WTC11 (cell line): ENCODE data around the gene TMEM151A. TPM values are rescaled to one million over a fixed set of nuclear protein-coding genes. Genes with fewer than 3 reads are reported as not detected.

ENCODE experiments used
- ATAC-seq: fragments of 200-7000 bp; cut with Tn5 transposase; 2 replicates; pipeline ENCODE4 v1.10.0; 2021; ENCODE audit warnings: mild to moderate bottlenecking, moderate library complexity
- CTCF ChIA-PET: fragments of 300-600 bp; sonication (Branson Sonifier 250); formaldehyde crosslinking; loops from one replicate; lab custom pipeline; 2021; ENCODE audit warnings: antibody characterized with exemption; lab: Charles Lee
- POLR2A ChIA-PET: fragments of 350-600 bp; sonication (Branson Sonifier 250); formaldehyde crosslinking; loops from one replicate; lab custom pipeline; 2021; ENCODE audit warnings: antibody characterized with exemption; lab: Charles Lee
- DNase-seq: peaks from one replicate; pipeline ENCODE4 v3.0.0; 2021; ENCODE audit warnings: low spot score
- H3K27ac Mint-ChIP-seq: 2 replicates; pipeline ENCODE4 v1.8.0; 2021; ENCODE audit warnings: mixed read lengths
- H3K27me3 Mint-ChIP-seq: 2 replicates; pipeline ENCODE4 v1.8.0; 2021; ENCODE audit warnings: low read depth, mild to moderate bottlenecking, moderate library complexity, mixed read lengths
- H3K36me3 Mint-ChIP-seq: 2 replicates; pipeline ENCODE4 v1.8.0; 2021; ENCODE audit warnings: mixed read lengths
- H3K4me1 Mint-ChIP-seq: 2 replicates; pipeline ENCODE4 v1.8.0; 2022; ENCODE audit warnings: mixed read lengths
- H3K4me3 Mint-ChIP-seq: 2 replicates; pipeline ENCODE4 v1.8.0; 2021; ENCODE audit warnings: mild to moderate bottlenecking, moderate library complexity, mixed read lengths
- H3K9me3 Mint-ChIP-seq: 2 replicates; pipeline ENCODE4 v1.8.0; 2021; ENCODE audit warnings: mixed read lengths
- ATF3 ChIP-seq: sonication (generic); formaldehyde crosslinking; conservative IDR thresholded peaks from 2 replicates; pipeline ENCODE4 v1.8.1; 2022; ENCODE audit warnings: mild to moderate bottlenecking, missing genetic modification reagents
- E2F1 ChIP-seq: sonication (generic); formaldehyde crosslinking; IDR thresholded peaks from 2 replicates; pipeline ENCODE4 v1.8.0; 2022; ENCODE audit warnings: mild to moderate bottlenecking, missing genetic modification reagents
- FOXP1 ChIP-seq: sonication (generic); formaldehyde crosslinking; IDR thresholded peaks from 2 replicates; pipeline ENCODE4 v1.8.0; 2022; ENCODE audit warnings: missing genetic modification reagents, mild to moderate bottlenecking, moderate library complexity, borderline replicate concordance
- GRHL2 ChIP-seq: fragments of 250-450 bp; sonication (Bioruptor Pico); IDR thresholded peaks from 2 replicates; pipeline ENCODE4 v1.8.0; 2022; ENCODE audit warnings: mild to moderate bottlenecking, moderate library complexity; ENCODE audit not compliant: insufficient replicate concordance, severe bottlenecking
- HMGA2 ChIP-seq: fragments of 250-450 bp; sonication (Bioruptor Pico); IDR thresholded peaks from 2 replicates; pipeline ENCODE4 v1.4.0; 2021; ENCODE audit warnings: mild to moderate bottlenecking, moderate library complexity
- MXD4 ChIP-seq: fragments of 250-450 bp; sonication (Bioruptor Pico); IDR thresholded peaks from 2 replicates; pipeline ENCODE4 v1.8.0; 2021; ENCODE audit warnings: mild to moderate bottlenecking, moderate library complexity, borderline replicate concordance
- MYBL2 ChIP-seq: sonication (generic); formaldehyde crosslinking; IDR thresholded peaks from 2 replicates; pipeline ENCODE4 v1.8.1; 2023; ENCODE audit warnings: mild to moderate bottlenecking, moderate library complexity, missing genetic modification reagents
- NFE2L1 ChIP-seq: sonication (generic); formaldehyde crosslinking; IDR thresholded peaks from 2 replicates; pipeline ENCODE4 v1.8.1; 2023; ENCODE audit warnings: missing genetic modification reagents
- OVOL2 ChIP-seq: fragments of 250-450 bp; sonication (Bioruptor Pico); IDR thresholded peaks from 2 replicates; pipeline ENCODE4 v1.9.0; 2021; ENCODE audit warnings: mild to moderate bottlenecking, borderline replicate concordance
- PRDM15 ChIP-seq: sonication (generic); formaldehyde crosslinking; IDR thresholded peaks from 2 replicates; pipeline ENCODE4 v1.8.0; 2022; ENCODE audit warnings: missing genetic modification reagents
- SMAD3 ChIP-seq: sonication (generic); formaldehyde crosslinking; IDR thresholded peaks from 2 replicates; pipeline ENCODE4 v1.8.0; 2022; ENCODE audit warnings: missing genetic modification reagents, mild to moderate bottlenecking, borderline replicate concordance
- SOX15 ChIP-seq: fragments of 250-450 bp; sonication (Bioruptor Pico); IDR thresholded peaks from 2 replicates; pipeline ENCODE4 v1.9.0; 2021; ENCODE audit warnings: mild to moderate bottlenecking
- ZBTB21 ChIP-seq: sonication (generic); formaldehyde crosslinking; IDR thresholded peaks from 2 replicates; pipeline ENCODE4 v1.8.1; 2023; ENCODE audit warnings: mild to moderate bottlenecking, missing genetic modification reagents, borderline replicate concordance
- ZNF512 ChIP-seq: sonication (generic); formaldehyde crosslinking; IDR thresholded peaks from 2 replicates; pipeline ENCODE4 v1.8.1; 2022; ENCODE audit warnings: missing genetic modification reagents, borderline replicate concordance
- total RNA-seq: library from RNA; stranded (reverse); gene quantifications from 3 replicates; pipeline ENCODE4 v1.2.3, GENCODE V29; 2021
- TF ChIP-seq, protein P1 (sequence below): sonication (generic); formaldehyde crosslinking; IDR thresholded peaks from 2 replicates; pipeline ENCODE4 v1.8.1; 2022; ENCODE audit warnings: mild to moderate bottlenecking, missing genetic modification reagents, moderate library complexity, borderline replicate concordance
- TF ChIP-seq, protein P2 (sequence below): sonication (generic); formaldehyde crosslinking; IDR thresholded peaks from 2 replicates; pipeline ENCODE4 v1.8.1; 2023; ENCODE audit warnings: mild to moderate bottlenecking, missing genetic modification reagents, moderate library complexity
- TF ChIP-seq, protein P3 (sequence below): sonication (generic); formaldehyde crosslinking; IDR thresholded peaks from 2 replicates; pipeline ENCODE4 v1.8.1; 2022; ENCODE audit warnings: low read depth, missing genetic modification reagents, borderline replicate concordance
- TF ChIP-seq, protein P4 (sequence below): sonication (generic); formaldehyde crosslinking; IDR thresholded peaks from 2 replicates; pipeline ENCODE4 v1.8.1; 2022; ENCODE audit warnings: mild to moderate bottlenecking, moderate library complexity, missing genetic modification reagents

Gene TMEM151A
- total RNA-seq, 1 experiment from 2014 or later, result 2.2 TPM

DNA sequence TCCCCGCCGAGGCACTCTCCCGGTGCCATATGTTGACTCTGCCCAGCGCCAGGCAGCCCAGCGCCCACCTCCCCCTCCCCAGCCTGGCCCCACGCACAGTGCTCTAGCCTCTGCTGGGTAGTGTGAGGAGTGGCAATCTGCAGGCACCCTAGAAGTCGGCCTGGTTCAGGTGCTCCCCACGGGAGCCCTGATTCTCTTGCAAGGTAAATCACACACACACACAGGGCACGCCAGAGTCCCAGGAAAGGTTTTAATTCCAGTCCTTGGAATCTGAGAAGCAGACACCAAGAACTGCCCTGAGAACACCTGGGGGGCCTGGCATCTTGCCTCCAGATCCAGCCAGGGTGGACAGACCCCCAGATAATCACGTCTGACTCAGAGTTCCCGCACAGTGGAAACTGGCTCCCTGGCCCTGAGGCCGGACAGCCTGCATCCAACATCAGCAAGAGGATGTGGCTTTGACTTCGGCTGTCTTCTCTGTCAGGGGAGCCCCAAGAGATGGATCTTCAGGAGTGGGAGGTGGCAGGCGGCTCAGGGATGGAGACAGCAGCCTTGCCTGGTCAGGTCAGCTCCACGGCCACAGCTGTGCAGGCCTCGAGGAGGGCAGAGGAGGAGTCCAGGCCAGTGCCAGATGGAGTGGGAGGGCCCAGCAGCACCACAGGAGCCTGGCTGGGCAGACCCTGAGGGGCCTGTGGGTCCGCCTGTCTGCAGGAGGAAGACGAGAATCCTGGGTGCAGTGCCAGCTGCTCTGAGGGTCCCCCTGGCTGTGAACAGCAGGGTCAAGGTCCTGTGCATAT is 45.6 kb downstream of the TMEM151A start:
- Mint-ChIP-seq H3K27ac (0 out of 2 replicates have a peak overlapping the region, but pooled peaks have one; percentile 78), H3K4me1 (peaks cover 16% of the 10 kb centered on the region), H3K27me3 (no peaks in the 10 kb centered on the region), H3K9me3 (no peaks in the 10 kb centered on the region)
- TF ChIP-seq E2F1 (CRISPR knock-in tag) (no peak), HMGA2 (no peak), PRDM15 (no peak), MXD4 (no peak), ZBTB21 (no peak), FOXP1 (CRISPR knock-in tag) (no peak), MYBL2 (CRISPR knock-in tag) (no peak), SOX15 (CRISPR knock-in tag) (no peak), ATF3 (CRISPR knock-in tag) (no peak), OVOL2 (CRISPR knock-in tag) (no peak), ZNF512 (CRISPR knock-in tag) (no peak), SMAD3 (CRISPR knock-in tag) (no peak), NFE2L1 (CRISPR knock-in tag) (no peak), GRHL2 (CRISPR knock-in tag) (no peak)
- TF ChIP-seq, protein P1, sequence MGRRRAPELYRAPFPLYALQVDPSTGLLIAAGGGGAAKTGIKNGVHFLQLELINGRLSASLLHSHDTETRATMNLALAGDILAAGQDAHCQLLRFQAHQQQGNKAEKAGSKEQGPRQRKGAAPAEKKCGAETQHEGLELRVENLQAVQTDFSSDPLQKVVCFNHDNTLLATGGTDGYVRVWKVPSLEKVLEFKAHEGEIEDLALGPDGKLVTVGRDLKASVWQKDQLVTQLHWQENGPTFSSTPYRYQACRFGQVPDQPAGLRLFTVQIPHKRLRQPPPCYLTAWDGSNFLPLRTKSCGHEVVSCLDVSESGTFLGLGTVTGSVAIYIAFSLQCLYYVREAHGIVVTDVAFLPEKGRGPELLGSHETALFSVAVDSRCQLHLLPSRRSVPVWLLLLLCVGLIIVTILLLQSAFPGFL (CRISPR knock-in tag), result no peak
- TF ChIP-seq, protein P2, sequence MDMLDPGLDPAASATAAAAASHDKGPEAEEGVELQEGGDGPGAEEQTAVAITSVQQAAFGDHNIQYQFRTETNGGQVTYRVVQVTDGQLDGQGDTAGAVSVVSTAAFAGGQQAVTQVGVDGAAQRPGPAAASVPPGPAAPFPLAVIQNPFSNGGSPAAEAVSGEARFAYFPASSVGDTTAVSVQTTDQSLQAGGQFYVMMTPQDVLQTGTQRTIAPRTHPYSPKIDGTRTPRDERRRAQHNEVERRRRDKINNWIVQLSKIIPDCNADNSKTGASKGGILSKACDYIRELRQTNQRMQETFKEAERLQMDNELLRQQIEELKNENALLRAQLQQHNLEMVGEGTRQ, result no peak
- TF ChIP-seq, protein P3, sequence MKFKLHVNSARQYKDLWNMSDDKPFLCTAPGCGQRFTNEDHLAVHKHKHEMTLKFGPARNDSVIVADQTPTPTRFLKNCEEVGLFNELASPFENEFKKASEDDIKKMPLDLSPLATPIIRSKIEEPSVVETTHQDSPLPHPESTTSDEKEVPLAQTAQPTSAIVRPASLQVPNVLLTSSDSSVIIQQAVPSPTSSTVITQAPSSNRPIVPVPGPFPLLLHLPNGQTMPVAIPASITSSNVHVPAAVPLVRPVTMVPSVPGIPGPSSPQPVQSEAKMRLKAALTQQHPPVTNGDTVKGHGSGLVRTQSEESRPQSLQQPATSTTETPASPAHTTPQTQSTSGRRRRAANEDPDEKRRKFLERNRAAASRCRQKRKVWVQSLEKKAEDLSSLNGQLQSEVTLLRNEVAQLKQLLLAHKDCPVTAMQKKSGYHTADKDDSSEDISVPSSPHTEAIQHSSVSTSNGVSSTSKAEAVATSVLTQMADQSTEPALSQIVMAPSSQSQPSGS (CRISPR knock-in tag), result no peak
- TF ChIP-seq, protein P4, sequence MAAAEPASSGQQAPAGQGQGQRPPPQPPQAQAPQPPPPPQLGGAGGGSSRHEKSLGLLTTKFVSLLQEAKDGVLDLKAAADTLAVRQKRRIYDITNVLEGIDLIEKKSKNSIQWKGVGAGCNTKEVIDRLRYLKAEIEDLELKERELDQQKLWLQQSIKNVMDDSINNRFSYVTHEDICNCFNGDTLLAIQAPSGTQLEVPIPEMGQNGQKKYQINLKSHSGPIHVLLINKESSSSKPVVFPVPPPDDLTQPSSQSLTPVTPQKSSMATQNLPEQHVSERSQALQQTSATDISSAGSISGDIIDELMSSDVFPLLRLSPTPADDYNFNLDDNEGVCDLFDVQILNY, result no peak
- TF ChIP-seq, all 79 proteins: peak for 0
- DNase-seq (no peak), ATAC-seq (no peak)
- Mint-ChIP-seq H3K4me3 (no peak overlapping the region), H3K36me3 (peaks cover 10% of the 10 kb centered on the region)
- ChIA-PET POLR2A (interaction anchor here (1.3 kb wide), 1 partner anchor 25 kb away, joined by 5 read pairs; no protein-coding TSS in a partner anchor), CTCF (interaction anchor here (0.5 to 8.7 kb wide), 8 partner anchors 9 to 81 kb away, joined by 3 to 319 read pairs (median 4); no protein-coding TSS in a partner anchor)
